OCI-LY3 (cell line): ENCODE measurements around the gene HERC3.

Experiments used
- H2AFZ ChIP-seq: fragments of 200-600, 300-600 bp; shearing (Covaris generic); 2 replicates; pipeline ENCODE4 v1.6.0; 2014; ENCODE audit warnings: antibody characterized with exemption, low read depth, low read length
- H3K27ac ChIP-seq: fragments of 200-600, 300-600 bp; sonication (generic); 2 replicates; pipeline ENCODE4 v1.5.1; 2014; ENCODE audit warnings: mild to moderate bottlenecking, low read length, moderate library complexity, mixed read lengths
- H3K27me3 ChIP-seq: fragments of 200-600, 300-600 bp; sonication (generic); 2 replicates; pipeline ENCODE4 v1.6.1; 2014; ENCODE audit warnings: low read depth, low read length, mixed read lengths
- H3K36me3 ChIP-seq: fragments of 200-600, 300-600 bp; sonication (generic); replicated peaks from 2 replicates; pipeline ENCODE3; 2014; ENCODE audit warnings: low read depth, low read length, mixed read lengths
- H3K4me1 ChIP-seq: fragments of 300-600, 200-600 bp; sonication (generic); 2 replicates; pipeline ENCODE4 v1.6.1; 2014; ENCODE audit warnings: low read length, mixed read lengths
- H3K4me2 ChIP-seq: fragments of 200-600, 300-600 bp; sonication (generic); 2 replicates; pipeline ENCODE4 v1.6.1; 2014; ENCODE audit warnings: low read length, mixed read lengths
- H3K4me3 ChIP-seq: fragments of 300-600, 200-600 bp; sonication (generic); 2 replicates; pipeline ENCODE4 v1.5.1; 2014; ENCODE audit warnings: antibody characterized with exemption, mild to moderate bottlenecking, low read length, moderate library complexity
- H3K79me2 ChIP-seq: fragments of 300-600, 200-600 bp; shearing (Covaris generic); 2 replicates; pipeline ENCODE4 v1.6.1; 2014; ENCODE audit warnings: mild to moderate bottlenecking, low read length, mixed read lengths
- H3K9ac ChIP-seq: fragments of 300-600, 200-600 bp; shearing (Covaris generic); 2 replicates; pipeline ENCODE4 v1.6.0; 2014; ENCODE audit warnings: mild to moderate bottlenecking, low read length, moderate library complexity
- H3K9me3 ChIP-seq: fragments of 200-600, 300-600 bp; shearing (Covaris generic); 2 replicates; pipeline ENCODE4 v1.6.1; 2014; ENCODE audit warnings: low read length, mixed read lengths; ENCODE audit not compliant: insufficient read depth
- H4K20me1 ChIP-seq: fragments of 200-600, 300-600 bp; sonication (generic); 2 replicates; pipeline ENCODE4 v1.6.1; 2016; ENCODE audit warnings: low read length, mixed read lengths; ENCODE audit not compliant: insufficient read depth
- CTCF ChIP-seq: fragments of 200-600, 300-600 bp; sonication (generic); IDR thresholded peaks from 2 replicates; pipeline ENCODE4 v1.5.1; 2014; ENCODE audit warnings: antibody characterized with exemption, low read length, low read depth
- EZH2phosphoT487 ChIP-seq: fragments of 200-600 bp; shearing (Covaris generic); IDR thresholded peaks from 2 replicates; pipeline ENCODE4 v1.6.1; 2018; ENCODE audit warnings: antibody characterized with exemption, mixed run types, low read depth

The HERC3 gene

GRCh38 chr4:88616275-88617150, 24.2 kb downstream of the HERC3 start:
- H2AFZ ChIP-seq: no peak overlapping the region
- no peaks in the 10 kb centered on the region for H3K9me3 ChIP-seq
- no peaks in the 10 kb centered on the region for H3K27me3 ChIP-seq
- no peaks in the 10 kb centered on the region for H3K79me2 ChIP-seq
- peaks cover 22% of the 10 kb centered on the region for H3K4me1 ChIP-seq
- no peak overlapping the region for H3K4me2 ChIP-seq
- no peak overlapping the region for H3K9ac ChIP-seq
- no peaks in the 10 kb centered on the region for H4K20me1 ChIP-seq
- H3K36me3 ChIP-seq: no peaks in the 10 kb centered on the region
- H3K27ac ChIP-seq: no peak overlapping the region
- no peak for TF ChIP-seq CTCF
- no peak for TF ChIP-seq EZH2phosphoT487
- H3K4me3 ChIP-seq: no peak overlapping the region

GRCh38 chr4:88618782-88619485, 26.7 kb downstream of the HERC3 start:
- no peaks in the 10 kb centered on the region for H4K20me1 ChIP-seq
- TF ChIP-seq CTCF: no peak
- no peak for TF ChIP-seq EZH2phosphoT487
- no peak overlapping the region for H3K9ac ChIP-seq
- no peak overlapping the region for H2AFZ ChIP-seq
- no peak overlapping the region for H3K4me2 ChIP-seq
- no peaks in the 10 kb centered on the region for H3K27me3 ChIP-seq
- H3K79me2 ChIP-seq: no peaks in the 10 kb centered on the region
- H3K36me3 ChIP-seq: no peaks in the 10 kb centered on the region
- H3K9me3 ChIP-seq: no peaks in the 10 kb centered on the region
- H3K4me1 ChIP-seq: no peaks in the 10 kb centered on the region
- H3K4me3 ChIP-seq: no peak overlapping the region
- H3K27ac ChIP-seq: no peak overlapping the region

- Histone ChIP-seq H3K27me3 (no peaks in the 10 kb centered on the region), H3K4me3 (no peak overlapping the region), H3K9ac (no peak overlapping the region), H2AFZ (no peak overlapping the region), H3K27ac (no peak overlapping the region), H4K20me1 (no peaks in the 10 kb centered on the region), H3K4me1 (no peaks in the 10 kb centered on the region), H3K79me2 (no peaks in the 10 kb centered on the region), H3K36me3 (no peaks in the 10 kb centered on the region), H3K4me2 (no peak overlapping the region), H3K9me3 (no peaks in the 10 kb centered on the region)
- no peak for TF ChIP-seq EZH2phosphoT487
- no peak for TF ChIP-seq CTCF
Observed at GRCh38 chr4:88619971-88620370, 27.7 kb downstream of the HERC3 start.

- Histone ChIP-seq H3K27me3 (no peaks in the 10 kb centered on the region), H3K9me3 (no peaks in the 10 kb centered on the region), H3K79me2 (no peaks in the 10 kb centered on the region), H3K4me2 (no peak overlapping the region), H3K4me1 (no peaks in the 10 kb centered on the region), H4K20me1 (no peaks in the 10 kb centered on the region), H3K9ac (no peak overlapping the region), H3K27ac (no peak overlapping the region), H2AFZ (no peak overlapping the region), H3K36me3 (no peaks in the 10 kb centered on the region), H3K4me3 (no peak overlapping the region)
- TF ChIP-seq CTCF: no peak
Observed at GRCh38 chr4:88621763-88622327, 29.6 kb downstream of the HERC3 start.
